T-helper 2 cell treated with Interferon-gamma antibody and Interleukin-4, amounts not matched to agents 100 ng/mL and 5 ng/mL, for 36 hours (primary cell): Measurements from ENCODE around the gene ZSWIM8. TPM values are rescaled to one million over a fixed set of nuclear protein-coding genes. Genes with fewer than 3 reads are reported as not detected.

ENCODE experiments used
- intact Hi-C: fragments of 100-400 bp; cut with micrococcal nuclease; formaldehyde crosslinking; loops from one replicate; pipeline ENCODE4 v1.15.1; 2023
- total RNA-seq: library from RNA; stranded (reverse); gene quantifications from 2 replicates; pipeline ENCODE4 v1.2.3, GENCODE V29; 2022

The ZSWIM8 gene
- total RNA-seq, 1 donor from 2014 or later: 60.6 TPM

DNA sequence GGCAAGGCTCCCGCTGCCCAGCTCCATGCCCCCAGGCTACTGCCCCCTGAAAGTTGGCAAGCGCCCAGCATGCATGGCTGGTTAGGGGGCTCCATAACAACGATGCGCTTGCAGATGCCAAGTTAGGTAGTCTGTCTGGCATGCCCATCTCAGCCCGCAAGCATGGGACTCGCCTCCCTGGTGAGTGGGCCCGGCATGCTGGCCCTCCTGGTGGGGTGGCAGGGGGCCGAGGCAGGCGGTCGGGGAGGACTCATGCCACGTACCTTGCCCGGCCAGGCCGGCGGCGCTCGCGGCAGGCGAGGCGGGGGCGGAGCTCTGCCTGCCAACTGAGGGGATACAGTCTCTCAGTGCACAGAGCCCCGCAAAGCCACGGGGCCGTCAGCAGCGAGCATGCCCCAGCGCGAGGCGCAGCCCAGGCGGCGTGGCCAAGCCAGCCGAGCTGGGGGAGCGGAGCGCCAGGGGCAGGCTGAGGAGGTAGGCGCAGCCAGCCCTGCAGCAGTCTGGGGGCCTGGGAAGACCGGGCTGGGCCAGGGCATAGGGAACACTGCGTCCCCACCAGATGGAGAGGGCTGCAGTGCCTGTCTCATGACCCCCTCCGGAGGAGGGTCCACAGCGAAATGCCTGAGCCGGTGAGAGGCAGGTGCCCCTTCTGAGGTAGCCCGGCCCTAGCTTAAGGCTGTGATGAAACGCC, 54.0 kb downstream of the ZSWIM8 start:
- intact Hi-C loops: no loop called here

DNA sequence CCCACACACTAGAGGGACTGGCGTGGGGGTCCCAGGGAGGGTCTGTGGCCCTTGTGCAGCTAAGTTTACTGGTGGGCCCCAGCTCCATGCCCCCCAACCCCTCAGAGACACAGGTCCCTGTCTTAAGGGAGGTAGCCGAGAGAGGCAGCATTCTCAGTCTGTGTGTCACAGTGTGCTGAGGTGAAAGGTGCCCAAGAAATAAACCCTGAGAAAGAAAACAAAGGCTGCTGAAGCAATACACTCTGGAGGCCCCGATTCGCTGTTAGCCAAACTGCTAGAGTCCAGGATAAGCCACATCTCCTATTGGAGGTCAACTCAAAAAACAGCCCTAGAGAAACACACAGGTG, 54.6 kb downstream of the ZSWIM8 start:
- intact Hi-C loops: no loop called here

- intact Hi-C loops: no loop called here
Measured at GRCh38 chr10:73840403-73841060, 55.1 kb downstream of the ZSWIM8 start.

DNA sequence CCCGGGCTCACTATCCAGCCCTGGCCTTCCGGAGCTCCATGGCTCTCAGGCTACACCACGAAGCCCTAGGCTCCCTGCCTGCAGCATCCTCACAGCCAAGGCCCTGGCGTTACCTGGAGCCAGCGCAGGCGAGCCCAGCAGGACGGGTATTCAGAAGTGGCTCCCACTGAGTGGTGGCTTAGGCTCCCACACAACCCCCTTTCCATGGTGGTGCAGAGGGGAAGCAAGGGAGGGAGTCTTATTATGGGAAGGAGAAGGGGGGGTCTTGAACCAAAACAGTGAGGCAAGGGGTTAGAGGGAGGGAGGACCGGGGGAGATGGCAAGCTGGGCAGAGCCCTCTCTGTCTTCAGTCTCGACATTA, 55.6 kb downstream of the ZSWIM8 start:
- intact Hi-C loops: no loop called here

DNA sequence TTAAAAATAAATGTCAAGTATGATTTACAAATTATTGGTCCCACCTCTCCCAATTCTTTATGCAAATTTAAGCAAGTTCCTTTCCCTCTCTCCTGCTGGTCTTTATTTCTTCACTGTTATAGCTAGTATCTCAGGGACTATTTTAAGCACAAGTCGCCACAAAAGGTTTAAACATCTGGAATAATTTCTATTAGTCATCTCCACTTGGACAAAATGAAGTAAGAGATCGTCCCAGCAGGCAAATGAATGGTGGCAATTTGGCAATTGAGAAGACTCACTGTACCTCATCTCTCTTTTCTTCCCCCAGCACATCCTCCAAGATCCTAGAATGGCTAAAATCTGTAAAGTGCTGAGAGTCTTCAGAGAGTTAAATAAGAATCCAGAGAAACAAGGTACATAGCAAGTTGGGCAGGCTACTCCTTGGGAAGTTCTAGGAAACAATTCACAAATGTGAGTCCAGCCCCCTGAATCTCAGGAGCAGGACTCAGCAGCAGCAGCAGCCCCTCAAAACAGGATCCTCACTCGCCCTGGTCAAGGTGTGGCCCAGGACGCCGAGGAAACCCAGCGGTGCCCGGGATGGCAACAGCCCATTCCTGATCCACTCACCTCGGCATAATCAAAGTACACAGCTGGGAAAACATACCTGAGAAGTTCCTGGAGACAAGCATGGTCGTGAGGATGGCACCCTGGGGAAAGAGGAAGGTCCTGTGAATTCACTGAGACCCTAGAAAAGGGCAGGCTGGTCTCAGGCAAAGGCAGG, 56.3 kb downstream of the ZSWIM8 start:
- intact Hi-C loops: no loop called here

DNA sequence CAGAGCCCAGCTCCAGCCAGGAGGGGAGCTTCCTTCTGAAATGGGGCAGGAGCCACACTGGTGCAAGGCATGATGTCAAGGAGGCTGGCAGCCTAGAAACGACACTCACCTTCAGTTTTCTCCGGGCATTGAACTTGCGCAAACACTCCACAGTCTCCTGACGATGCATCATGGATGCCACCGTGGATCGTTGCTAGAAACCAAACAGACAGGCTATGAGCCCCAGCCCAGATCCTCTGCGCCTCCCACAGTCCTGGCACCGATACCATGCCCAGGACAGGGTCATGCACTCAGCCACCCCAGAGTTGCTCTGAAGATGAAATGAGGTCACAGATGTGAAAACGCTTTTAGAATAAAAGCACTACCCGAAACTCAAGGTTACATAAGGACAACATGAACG, 56.9 kb downstream of the ZSWIM8 start:
- intact Hi-C loops: no loop called here

GRCh38 chr10:73843261-73843660, 57.9 kb downstream of the ZSWIM8 start:
- intact Hi-C loops: no loop called here

- intact Hi-C loops: no loop called here
Measured at GRCh38 chr10:73847031-73847430, 61.6 kb downstream of the ZSWIM8 start.

DNA sequence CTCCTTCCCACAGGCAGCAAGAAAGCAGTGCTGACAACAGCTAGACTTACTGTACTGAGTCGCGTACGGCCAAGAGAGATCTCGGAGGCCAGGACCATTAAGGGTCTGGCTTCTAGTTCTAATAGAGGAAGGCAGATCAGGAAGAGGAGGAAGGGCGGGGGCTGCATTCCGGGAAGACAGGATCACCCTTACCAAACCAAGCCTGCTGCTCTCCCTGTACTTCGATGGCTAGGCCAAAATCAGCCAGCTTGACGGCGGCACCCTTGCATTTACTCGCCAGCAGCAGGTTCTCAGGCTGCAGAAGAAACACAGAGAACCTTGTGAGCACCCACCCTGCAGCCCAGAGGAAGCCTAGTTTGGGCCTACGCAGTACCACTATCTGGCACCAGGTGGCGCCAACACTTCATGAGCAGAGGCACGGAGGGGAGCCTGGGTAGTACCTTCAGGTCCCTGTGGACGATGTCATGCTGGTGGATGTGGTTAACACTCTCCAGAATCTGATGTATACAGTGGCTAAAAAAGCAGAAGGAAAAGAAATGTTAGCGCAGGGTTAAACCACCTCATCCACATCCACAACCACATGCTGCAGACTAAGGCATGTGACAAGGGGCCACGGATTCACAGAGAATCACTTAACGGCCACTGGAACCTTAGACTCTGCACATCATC, 63.5 kb downstream of the ZSWIM8 start:
- intact Hi-C loops: loop anchor here (1.0 kb wide), 4 partner anchors 26 to 232 kb away; no protein-coding TSS in a partner anchor

GRCh38 chr10:73850211-73850610, 64.8 kb downstream of the ZSWIM8 start:
- intact Hi-C loops: no loop called here

DNA sequence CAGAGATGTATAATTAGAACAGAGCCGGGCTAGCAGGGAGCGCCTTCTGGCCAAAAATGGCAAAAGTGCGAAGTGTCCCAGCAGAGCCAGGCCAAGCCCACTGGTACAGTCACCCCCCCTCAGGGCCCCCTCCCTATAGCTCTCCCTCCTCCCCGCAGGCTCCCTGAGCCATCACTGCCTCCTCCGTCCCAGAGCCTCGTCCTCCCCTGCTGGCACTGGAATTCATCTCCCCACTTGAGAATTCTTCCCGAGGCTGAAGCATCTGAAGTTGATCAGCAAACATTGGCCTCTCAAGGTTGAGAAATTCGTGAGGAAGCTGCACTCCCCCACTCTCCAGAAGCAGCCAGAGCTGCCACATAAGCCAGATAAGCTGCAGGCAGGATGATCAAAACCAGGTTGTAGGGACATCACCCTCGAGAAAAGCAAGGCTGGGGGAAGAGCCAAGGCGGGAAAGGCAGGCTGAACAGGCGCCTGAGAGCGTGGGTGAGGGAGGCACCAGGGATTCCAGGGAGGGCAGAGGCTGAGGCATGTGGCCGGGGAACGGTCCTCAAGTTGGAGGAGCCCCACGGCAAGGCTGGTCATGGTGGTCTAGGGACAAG, 65.6 kb downstream of the ZSWIM8 start:
- intact Hi-C loops: no loop called here

Other genes starting within 250 kb of the ZSWIM8 start
- 2.5 and 3.3 TPM in 2 replicates for gene USP54, start 194.3 kb upstream of the ZSWIM8 start, total RNA-seq
- not detected in 2 replicates for gene MYOZ1, start 144.1 kb upstream of the ZSWIM8 start, total RNA-seq
- 0.09 TPM in 1 of 2 replicates, not detected in the other for gene SYNPO2L, start 129.6 kb upstream of the ZSWIM8 start, total RNA-seq
- gene AGAP5, start 87.5 kb upstream of the ZSWIM8 start, total RNA-seq: 12.1 and 12.2 TPM in 2 replicates
- gene SEC24C, start 41.2 kb upstream of the ZSWIM8 start, total RNA-seq: 116 and 119 TPM in 2 replicates
- gene CHCHD1, start 3.6 kb upstream of the ZSWIM8 start, total RNA-seq: 30.1 and 31.9 TPM in 2 replicates
- gene NDST2, start 26.0 kb downstream of the ZSWIM8 start, total RNA-seq: 51.1 and 54.1 TPM in 2 replicates
- gene CAMK2G, start 88.9 kb downstream of the ZSWIM8 start, total RNA-seq: 52.3 and 52.5 TPM in 2 replicates
- gene PLAU, start 125.5 kb downstream of the ZSWIM8 start, total RNA-seq: 4.5 and 4.8 TPM in 2 replicates
- 60.4 and 64.1 TPM in 2 replicates for gene VCL, start 212.5 kb downstream of the ZSWIM8 start, total RNA-seq